ENCODE data around the gene DLG1.

DNA sequence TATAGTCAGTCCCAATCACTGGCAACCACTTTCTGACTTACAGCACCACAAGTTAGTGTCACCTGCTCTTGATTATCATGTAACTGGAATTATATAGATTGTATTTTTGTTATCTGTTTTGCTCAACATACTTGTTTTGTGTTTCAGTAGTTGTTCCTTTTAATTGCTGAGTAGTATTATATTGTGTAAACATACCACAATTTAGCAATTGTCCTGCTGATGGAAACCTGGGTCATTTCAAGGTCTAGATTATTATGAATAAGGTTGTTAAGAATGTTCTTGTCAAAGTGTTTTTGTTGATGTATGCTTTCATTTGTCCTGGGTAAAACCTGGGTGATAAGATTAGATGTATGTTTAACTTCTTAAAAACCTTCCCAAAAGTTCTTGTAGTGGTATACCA, 186.7 kb downstream of the DLG1 start:
- TF ChIP-seq, protein P1, sequence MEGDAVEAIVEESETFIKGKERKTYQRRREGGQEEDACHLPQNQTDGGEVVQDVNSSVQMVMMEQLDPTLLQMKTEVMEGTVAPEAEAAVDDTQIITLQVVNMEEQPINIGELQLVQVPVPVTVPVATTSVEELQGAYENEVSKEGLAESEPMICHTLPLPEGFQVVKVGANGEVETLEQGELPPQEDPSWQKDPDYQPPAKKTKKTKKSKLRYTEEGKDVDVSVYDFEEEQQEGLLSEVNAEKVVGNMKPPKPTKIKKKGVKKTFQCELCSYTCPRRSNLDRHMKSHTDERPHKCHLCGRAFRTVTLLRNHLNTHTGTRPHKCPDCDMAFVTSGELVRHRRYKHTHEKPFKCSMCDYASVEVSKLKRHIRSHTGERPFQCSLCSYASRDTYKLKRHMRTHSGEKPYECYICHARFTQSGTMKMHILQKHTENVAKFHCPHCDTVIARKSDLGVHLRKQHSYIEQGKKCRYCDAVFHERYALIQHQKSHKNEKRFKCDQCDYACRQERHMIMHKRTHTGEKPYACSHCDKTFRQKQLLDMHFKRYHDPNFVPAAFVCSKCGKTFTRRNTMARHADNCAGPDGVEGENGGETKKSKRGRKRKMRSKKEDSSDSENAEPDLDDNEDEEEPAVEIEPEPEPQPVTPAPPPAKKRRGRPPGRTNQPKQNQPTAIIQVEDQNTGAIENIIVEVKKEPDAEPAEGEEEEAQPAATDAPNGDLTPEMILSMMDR (IDR thresholded peaks at IDR 0.05) = no peak
- TF ChIP-seq POLR2A (IDR thresholded peaks at IDR 0.05) = no peak
